Measurements from ENCODE around the gene CTAG1B.
"Not testable (repeated sequence)": the region's sequence is repeated elsewhere in the genome, so short reads cannot be mapped to it uniquely, and the experiment has no call there.

CTAG1B gene

DNA sequence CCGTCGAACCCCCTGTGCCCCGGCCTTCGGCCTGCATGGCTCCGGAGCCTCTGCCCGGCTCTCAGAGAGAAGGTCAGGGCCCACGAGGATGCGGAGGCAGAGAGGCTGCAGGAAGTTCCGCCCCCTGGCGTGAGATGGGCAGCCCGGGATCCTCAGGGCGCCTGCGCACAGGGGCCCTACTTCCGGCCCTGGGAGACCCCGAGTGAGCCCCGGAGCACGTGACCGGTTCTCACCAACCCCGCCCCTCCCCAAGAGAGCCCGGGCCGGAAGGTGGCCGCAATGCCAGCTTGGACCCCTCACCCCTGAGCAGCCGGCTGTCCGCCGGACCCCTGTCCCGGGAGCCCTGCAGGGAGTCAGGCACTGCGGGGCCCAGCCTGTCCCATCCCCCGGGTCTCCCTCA is at the start of gene CTAG1B:
Gene CTAG1B (minus strand): TSS at position 101 of the 400 bp plus-strand sequence. CDS start 64 bp downstream, at position 37.
- DNase-seq: not testable (repeated sequence)

DNA sequence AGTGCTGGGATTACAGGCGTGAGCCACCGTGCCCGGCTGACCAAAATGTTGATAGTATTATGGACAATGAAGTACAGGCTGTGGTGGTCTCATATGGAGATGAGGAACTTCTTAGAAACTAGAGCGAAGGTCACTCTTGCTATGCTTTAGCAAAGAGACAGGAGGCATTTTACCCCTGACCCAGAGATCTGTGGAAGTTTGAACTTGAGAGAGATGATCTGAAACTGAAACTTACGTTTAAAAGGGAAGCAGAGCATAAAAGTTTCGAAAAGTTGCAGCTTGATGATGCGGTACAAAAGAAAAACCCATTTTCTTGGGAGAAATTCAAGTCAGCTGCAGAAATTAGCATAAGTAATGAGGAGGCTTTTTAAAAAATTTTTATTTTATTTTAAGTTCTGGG is 42.8 kb upstream of the CTAG1B start:
- no peak for DNase-seq

DNA sequence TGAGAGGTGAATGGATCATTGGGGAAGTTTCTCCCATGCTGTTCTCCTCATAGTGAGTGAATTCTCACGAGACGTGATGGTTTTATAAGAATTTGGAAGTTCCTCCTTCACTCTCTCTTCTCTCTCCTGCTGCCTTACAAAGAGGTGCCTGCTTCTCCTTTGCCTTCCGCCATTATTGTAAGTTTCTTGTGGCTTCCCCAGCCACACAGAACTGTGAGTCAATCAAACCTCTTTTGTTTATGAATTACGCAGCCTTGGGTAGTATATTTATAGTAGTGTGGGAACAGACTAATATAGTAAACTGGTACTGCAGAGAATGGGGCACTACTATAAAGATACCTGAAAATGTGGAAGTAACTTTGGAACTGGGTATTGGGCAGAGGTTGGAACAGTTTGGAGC is 42.1 kb upstream of the CTAG1B start:
- no peak for DNase-seq

DNA sequence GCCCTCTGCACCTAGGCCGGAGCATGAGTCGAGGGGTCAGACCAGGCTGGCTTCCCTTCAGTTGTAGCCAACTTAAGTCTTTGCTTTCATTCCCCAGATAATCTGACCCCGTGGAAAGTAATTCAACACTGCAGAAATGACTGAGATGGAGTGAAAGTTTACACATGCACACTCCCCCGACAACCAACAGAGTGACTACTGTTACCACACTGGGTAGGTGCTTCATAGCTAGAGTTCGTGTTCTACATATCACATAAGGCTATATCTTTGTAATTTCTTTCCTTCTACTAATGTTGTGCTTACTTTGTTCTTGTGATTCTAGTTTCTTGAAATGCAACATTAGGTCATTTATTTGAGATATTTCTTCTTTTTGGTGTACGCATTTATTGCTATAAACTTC is 41.5 kb upstream of the CTAG1B start:
- no peak for DNase-seq

DNA sequence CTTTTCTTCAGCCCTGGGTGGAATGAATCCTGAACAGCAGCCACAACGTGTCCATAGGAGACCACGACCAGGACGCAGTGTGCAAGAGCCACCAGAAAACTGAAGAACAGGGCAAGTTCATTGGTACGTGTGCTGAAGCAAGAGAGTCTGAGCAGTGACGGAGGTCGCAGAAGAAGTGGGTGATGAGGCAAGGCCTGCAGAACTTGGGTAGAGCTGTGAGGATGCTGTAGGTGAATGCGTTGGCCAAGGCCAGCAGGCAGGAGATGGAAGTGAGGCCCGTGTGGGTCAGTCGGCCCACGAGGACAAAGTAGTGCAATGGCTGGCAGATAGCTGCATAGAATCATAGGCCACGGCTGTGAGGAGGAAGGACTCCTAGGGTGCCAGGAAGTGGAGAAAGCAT is 39.9 kb upstream of the CTAG1B start:
- no peak for DNase-seq

DNA sequence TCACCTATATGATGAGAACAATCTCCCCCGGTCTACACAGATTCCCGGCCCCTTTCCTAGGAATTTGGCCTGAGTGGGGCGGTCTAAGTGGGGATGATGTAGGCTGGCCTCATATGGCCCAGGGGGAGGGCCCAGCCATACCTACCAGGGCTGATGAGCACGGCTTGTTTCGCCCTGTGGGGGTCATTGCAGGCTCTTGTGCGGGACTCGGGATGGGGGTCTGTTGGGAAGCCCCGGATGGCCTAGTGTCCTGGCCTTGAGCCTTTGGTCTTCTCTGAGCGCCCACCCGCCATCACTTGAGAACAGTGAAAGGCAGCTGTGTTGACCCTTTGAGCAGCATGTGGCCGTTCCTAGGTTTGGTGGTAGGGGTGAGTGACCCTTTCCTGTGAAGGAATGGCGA is 39.1 kb upstream of the CTAG1B start:
- DNase-seq: no peak

DNA sequence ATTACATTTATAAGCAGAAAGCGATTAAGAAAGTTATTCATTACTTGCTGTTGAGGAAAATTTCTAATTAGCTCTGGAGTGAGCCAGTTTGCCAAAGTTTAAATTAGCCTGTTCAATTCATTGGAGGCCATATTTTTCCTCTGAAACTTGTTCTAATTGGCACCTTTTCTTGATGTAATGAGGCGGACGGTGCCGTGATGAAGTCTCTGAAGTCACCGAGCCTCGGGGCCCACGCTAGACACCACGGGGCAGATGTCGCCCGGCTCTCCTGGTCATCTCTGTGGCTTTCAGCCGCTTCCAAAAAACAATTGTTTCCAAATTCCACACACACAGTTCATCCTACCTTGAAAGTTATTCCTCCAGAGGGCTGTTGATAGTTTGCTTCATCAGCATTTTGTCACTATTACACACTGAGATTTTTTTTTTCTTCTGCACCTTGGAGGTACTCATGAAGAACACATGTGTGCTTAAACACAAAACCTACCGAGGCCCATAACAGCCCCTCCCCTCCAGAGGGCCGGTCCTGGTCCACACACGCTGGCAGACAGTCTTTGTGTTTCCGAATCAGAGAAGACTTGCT is 38.2 kb upstream of the CTAG1B start:
- DNase-seq: no peak

DNA sequence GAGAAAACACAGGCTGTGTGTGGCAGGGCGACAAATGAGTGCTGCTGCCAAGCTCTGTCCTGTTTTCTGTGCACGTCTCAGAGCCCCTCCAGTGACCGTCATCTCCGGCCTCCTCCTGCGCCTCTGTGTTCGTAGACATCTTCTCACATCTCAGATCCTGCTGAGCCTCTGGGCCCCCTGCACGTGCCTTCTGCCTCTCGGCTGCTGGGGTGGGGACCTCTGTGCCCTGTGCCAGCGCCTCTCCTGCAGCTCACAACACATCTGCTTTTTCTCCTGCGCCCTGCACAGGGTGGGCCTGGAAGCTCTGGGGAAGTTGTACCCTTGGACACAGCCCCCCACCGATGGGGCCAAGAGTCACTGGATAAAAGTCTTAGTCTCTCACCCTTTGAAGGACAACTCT is 36.7 kb upstream of the CTAG1B start:
- no peak for DNase-seq

DNA sequence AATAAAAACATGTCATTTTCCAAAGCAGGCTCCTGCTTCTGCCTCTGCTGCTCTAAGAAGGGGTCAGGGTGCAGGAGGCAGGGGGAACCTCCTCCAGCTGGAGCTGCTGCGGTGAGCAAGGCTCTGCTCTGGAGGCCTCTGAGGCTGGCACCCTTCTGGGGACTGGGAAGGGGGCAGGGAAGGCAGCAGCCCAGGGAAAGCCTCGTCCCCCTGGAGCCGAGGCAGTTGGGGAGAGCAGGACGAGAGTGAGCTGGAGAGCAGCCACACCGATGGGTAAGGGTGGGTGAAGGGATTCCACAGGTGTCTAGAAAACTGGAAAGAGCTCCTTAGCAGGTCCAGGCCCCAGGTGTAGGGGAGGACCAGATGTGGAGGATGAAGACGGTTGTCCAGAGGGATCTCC is 36.3 kb upstream of the CTAG1B start:
- DNase-seq: no peak

DNA sequence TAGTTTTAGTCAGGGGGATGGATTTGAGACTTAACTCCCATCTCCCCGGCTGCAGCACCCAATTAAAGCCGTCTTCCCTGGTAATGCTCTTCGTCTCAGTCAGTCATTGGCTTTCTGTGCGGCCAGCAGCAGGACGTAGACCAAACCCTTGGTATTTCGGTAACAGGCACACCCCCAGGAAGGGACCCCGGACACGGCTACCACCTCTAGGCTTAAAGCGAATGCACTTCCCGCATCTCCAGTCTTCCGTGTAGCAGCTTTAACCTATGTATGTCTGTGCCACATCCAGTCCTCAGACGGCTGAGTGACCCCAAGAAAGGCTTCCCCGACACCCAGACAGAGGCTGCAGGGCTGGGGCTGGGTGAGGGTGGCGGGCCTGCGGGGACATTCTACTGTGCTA is 35.8 kb upstream of the CTAG1B start:
- DNase-seq: no peak

DNA sequence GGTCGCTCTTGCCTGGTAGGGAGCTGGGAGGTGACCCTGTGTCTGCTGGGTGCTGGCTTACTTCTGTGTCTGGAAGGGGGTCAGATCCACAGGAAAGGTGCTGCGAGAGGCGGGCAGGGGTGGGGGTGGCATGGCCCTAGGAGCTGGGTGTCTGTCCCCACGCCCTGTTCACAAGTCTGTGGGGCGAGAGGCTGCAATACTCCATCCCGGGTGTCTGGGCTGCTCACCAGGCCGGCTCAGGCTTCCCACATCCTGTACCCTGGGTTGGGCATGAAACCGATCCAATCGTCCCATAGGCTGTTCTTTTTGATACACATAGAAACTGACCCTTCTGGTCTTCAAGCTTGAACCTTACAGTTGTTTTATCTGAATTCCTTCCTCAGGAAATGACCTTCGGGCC is 35.3 kb upstream of the CTAG1B start:
- DNase-seq: no peak

DNA sequence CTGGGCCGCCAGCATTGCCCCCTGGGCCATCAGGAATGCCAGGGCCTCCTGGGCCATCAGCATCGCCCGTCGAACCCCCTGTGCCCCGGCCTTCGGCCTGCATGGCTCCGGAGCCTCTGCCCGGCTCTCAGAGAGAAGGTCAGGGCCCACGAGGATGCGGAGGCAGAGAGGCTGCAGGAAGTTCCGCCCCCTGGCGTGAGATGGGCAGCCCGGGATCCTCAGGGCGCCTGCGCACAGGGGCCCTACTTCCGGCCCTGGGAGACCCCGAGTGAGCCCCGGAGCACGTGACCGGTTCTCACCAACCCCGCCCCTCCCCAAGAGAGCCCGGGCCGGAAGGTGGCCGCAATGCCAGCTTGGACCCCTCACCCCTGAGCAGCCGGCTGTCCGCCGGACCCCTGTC is 34.3 kb upstream of the CTAG1B start, which contains the start of gene CTAG2:
Gene CTAG2 (minus strand): TSS at position 167 of the 400 bp plus-strand sequence. CDS start 64 bp downstream, at position 103.
- DNase-seq: not testable (repeated sequence)

DNA sequence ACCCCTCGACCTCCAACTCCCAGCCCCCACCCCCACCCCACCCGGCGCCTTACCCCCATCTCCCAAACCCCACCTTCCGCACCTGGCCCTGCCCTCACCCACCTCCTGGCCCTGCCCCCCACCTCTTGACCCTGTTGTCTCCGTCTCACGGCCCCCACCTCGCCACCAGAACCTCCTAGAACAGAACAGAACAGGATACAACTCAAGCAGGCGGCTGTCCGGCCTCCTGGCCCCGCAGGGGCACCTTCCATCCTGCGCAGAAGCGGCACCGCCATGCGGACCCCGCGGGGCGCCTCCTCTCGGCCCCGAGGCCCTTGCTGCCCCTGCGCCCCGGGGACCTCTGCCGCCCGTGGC is 33.9 kb upstream of the CTAG1B start:
- no peak for DNase-seq

DNA sequence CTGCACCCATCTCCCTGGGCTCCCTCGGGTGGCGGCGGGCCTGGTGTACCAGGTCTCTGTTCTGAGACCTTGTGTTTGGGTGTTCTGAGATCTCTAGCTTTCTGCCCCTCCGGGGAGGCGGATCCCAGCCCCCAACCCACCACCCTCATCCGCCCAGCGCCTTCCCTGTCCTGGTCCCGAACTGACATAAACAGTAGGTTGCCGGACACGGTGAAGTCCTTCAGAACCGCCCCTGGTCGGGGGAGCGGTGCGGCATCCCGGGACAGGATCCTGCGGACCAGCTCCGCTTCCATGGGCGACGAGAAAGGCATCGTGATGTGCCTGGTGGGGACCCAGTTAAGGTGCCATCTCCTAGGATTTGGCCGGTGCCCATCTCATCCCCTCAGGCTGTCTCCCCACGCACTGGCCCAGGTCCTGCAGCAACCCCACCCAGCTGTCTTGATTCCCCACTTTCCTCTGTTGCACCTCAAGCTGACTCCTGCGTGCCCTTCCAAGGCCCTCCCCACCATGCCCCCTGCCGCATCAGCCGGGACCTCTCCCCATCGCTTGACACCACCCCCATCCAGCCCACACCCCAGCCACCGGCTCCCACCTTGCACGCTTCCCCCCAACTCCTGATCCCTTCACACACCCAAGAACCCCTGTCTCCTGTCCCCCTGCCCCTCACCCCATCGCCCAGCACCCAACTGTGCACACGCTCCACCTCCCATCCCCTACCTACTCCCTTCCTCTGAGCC is 33.4 kb upstream of the CTAG1B start:
- no peak for DNase-seq

DNA sequence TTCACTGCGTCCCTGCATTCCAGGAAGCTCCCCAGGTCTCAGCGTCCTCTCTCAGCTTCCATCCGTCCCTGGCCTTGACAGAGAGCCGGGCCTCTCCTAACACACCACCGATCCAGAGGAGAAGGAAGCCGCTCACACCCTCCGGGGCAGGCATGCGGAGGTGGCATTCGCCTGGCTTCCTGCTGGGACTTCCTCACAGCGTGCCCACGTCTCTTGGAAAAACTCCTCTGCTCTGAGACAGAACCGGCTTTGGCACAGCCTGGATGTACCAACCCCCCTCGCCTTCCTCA is 31.1 kb upstream of the CTAG1B start:
- no peak for DNase-seq

DNA sequence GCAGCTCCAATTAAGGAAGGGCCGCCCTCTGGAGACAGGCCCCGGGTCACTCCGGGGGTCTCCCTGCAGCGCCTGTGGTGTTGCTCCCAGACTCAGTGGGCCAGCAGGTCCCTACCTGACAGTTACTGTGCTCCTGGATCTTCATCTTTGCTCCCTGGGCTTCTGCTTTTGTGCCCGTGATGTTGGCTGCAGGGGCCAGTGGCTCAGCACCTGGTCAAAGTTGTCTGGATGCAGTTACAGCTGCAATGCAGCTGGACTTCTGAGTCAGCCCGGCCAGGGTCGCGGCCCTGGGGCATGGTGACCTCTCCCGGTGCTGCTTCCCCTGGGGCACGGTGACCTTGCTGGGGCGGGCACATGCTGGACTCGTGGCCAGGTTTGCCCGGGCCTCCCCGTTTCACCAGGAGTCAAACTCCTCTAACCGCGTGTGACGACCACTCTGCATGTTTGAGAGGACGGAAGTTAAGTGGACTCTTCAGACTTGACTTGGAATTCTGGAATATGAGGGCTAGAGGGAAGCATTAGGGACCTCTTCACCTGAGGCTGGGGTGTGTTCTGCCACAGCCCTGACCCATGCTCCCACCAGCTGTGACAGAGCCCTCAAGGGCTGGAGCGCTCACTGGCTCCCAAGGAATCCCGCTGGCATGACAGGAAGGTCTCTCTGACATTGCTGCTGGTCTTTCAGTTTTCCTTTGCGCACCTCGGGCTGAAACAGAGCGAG is 30.6 kb upstream of the CTAG1B start:
- DNase-seq: no peak

DNA sequence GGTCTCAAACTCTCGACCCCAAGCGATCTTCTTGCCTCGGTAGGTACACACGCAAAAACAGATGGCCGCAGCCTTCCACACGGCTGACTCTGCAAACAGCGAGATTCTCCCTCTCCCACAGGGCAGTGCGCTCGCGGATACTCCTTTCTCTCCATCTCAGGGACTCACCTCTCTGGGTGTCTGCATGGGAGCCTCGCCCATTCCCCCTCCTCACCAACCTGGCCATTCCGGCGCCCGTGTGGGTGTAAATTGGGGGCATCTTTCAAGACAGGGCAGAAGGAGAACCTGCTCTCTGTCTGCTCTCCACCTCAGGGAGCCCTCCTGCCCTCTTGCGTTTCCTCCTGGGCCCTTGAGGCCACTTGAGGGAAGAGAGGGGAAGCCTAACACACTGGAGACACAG is 29.8 kb upstream of the CTAG1B start:
- no peak for DNase-seq

DNA sequence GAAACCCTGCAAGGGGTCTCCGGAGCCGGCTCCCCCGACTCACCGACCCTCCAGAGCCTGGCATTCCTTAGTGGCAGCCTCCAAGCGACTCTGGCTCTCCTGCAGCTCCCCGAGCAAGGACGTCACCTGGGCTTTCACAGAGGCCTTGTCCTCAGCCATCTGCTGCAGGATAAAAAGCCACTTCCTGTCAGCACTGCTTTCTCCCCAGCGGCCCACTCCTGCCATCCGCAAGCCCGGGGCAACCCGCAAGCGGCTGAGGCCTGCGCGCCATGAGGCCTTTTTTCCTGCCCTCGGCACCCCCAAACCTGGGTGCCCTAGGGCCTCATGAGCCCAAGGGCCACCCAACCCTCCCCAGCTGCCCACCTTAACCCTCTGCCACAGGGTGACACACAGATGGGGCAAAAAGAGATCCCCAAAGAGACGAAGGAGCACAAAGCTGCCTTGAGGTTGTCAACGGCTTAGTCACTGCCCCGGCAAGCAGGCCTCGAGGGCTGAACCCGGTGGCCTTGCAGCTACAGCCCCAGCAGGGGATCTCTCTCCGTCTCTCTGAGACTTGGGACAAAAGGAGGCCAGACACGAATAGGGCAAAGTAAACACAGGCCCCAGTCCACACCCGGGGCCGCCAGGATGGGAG is 26.8 kb upstream of the CTAG1B start:
- DNase-seq: not testable (repeated sequence)

DNA sequence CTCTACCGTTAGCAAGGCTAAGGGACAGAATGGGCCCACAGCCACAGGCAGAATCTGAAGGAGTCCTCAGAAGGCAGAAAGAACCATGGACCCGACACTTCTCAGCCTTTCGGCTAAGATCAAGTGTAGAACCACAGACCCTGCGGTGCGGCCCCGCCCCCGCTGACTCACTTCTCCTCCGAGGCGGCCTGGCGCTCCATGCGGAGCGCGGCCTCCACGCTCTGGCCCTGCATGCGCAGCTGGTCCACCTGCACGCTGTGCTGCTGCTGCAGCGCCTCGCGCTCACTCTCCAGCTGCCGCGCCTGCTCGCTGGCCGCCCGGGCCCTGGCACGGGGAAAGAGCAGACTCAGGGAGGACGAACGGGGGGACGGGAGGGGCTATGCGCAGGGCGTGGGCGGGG is 24.6 kb upstream of the CTAG1B start:
- DNase-seq: not testable (repeated sequence)

DNA sequence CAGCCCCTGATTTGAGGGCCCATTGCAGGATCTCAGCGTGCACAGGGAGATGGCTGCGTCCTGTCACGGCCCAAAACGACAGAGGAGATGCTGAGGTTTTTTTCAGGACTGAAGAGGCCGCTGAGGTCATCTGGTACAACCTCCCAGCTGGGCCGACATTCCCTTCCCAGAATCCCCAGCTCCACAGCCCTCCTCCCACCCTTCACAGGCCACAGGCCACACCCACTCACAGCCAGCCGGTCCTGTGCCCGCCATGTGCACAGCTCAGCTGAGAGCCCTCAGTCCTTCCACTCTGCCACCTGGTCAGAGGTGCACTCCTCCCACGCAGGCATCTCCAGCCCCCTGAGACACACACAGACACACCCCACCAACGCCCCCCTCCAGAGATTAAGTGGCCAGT is 22.7 kb upstream of the CTAG1B start:
- DNase-seq: not testable (repeated sequence)

DNA sequence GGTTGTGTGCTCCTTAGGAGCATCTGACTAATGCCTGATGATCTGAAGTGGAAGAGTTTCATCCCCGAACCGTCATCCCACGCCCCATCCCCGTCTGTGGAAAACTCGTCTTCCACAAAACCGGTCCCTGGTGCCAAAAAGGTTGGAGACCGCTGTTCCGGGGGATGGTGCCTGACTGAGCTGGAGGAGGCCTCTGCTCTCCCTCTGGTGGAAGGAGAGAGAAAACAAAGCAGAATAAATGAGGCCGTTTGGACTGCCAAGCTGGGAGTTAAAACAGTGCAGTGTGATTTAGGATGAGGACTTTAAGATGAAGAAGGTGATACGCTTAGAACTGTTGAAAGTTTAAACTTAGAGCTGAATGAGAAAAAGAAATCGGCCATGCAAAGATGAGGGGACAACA is 14.6 kb upstream of the CTAG1B start:
- DNase-seq: not testable (repeated sequence)

DNA sequence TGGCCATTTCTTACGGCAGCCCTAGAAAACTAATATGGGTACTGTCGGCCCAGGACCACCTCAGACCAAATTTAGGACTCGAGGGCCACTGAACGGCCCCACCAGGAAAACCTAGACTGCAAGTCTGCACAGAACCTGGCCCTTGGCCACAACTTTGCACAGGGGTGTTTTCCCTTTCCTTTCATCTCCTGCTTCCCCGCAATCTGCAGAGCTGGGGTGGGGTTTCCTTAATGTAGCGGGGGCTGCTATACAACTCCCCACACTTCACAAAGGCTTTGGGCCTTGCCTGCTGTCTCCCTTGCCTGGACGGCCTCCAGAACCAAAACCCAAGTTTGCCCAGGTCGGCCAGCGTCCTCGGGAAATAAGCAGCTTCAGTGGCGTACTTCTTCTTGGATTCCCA is 11.9 kb upstream of the CTAG1B start:
- DNase-seq: not testable (repeated sequence)

DNA sequence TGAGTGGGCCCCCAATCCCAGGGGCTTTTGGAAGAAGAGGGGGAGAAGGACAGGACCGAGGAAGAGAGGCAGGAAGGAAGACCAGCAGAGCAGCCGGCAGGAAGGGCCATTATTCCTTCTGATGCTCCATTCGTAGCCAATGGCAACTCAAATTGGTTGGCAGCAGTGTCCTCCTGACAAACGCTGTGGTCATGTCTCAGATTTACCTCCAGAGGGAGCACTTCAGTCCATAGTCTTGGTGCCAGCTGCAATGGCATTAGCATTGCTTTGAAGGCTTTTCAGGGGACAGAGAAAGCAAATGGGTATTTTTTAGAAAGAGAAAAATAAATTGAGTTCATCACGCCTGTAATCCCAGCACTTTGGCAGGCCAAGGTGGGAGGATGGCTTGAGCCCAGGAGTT is 9.9 kb upstream of the CTAG1B start:
- DNase-seq: not testable (repeated sequence)
